ENCODE measurements around the gene EPS15.
"Not testable (repeated sequence)": the region's sequence is repeated elsewhere in the genome, so short reads cannot be mapped to it uniquely, and the experiment has no call there.

EPS15 gene

GRCh38 chr1:51472359-51472758 lies 46.7 kb downstream of the EPS15 start:
- DNase-seq (ENCODE audit: low read depth in 2 of 2) = no peak

GRCh38 chr1:51469518-51469917 lies 49.5 kb downstream of the EPS15 start:
- DNase-seq (ENCODE audit: low read depth in 2 of 2) = no peak

DNA sequence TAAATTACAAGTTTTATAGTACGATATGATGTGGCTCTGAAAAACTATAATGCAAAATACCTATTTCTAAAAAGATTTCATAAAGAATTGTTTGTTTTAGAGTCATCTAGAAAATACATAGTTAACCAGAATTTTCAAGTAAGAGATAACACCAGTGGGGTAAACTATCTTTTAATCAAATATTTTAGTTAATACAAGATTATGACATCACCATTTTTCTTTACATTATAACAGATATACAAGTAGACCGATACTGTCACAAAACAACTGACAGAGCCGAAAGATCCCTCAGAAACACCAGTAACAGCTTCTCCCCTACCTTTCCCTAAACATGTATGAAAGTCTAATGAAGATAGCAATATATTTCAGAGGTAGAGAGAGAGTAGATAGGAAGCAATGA lies 54.2 kb downstream of the EPS15 start:
- DNase-seq (ENCODE audit: low read depth in 2 of 2) = no peak

- DNase-seq (ENCODE audit: low read depth in 2 of 2) = no peak
Observed at GRCh38 chr1:51463561-51463960, 55.5 kb downstream of the EPS15 start.

- DNase-seq (ENCODE audit: low read depth in 2 of 2) = not testable (repeated sequence)
Observed at GRCh38 chr1:51462289-51462688, 56.8 kb downstream of the EPS15 start.

DNA sequence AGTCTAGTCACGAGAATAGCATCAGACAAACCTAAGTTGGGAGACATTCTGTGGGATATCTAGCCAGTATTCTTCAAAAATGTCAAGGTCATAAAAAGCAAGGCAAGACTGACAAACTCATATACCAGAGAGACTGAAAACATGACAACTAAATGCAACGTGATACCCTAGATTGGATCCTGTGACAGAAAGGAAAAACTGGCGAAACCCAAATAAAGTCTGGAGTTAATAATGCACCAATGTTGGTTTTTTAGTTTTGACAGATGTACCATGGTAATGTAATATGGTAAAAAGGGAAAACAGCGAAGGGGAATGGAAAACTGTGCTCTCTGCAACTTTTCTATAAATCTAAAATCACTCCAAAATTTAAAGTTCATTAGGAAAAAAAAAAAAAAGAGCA lies 64.5 kb downstream of the EPS15 start:
- no peak for DNase-seq (ENCODE audit: low read depth in 2 of 2)

DNA sequence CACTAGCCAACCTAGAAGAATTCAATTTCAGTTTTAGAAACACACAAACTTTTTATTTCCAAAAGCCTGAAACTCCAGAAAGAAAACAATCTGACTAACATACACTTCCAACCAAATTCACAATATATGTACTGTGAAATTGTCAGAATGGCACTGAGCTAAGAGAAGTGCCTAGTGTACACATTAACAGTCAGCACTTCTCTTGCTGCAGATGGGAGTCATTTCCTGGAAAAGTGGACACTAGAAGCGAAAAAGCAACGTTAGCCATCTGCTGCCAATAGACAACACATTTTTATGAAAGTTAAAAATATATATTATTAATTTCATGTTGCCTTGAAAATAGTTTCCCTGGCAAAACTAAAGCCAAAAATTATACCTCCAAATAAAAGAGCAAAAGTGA lies 66.1 kb downstream of the EPS15 start:
- no peak for DNase-seq (ENCODE audit: low read depth in 2 of 2)

- not testable (repeated sequence) for DNase-seq (ENCODE audit: low read depth in 2 of 2)
Observed at GRCh38 chr1:51448844-51449454, 70.1 kb downstream of the EPS15 start.

DNA sequence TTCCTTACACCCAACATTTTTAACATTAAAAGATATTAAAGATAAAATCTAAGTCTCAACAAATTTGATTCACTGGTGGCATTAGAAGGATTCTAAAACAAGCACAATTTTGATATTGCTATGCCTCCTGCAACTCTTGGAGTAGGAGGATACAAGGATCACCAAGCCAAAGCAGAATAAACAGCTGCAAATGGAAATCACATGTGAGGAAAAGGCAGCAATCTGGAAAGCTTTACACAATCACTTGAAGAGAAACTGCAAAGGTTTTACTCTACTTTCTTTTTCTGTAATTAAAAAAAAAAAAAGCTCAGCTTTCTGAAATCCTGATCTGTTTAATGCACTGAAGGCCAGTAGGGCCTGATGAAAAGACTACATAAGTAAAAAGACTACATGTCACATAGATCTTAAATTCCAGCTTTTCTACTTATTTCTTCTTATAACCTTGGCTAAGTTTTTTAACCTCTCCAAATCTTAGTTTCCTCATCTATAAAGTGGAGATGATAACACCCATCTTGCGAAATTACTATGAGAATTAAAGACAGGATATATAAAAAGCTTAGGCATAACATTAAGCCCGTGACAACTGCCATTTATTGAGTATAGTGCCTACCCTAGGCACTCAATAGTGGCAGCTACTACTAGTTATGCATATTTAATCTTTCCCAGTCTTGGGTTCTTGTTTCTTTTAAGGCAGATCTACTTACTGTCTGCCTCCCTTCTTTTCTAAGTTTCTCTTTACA lies 73.5 kb downstream of the EPS15 start:
- DNase-seq (ENCODE audit: low read depth in 2 of 2) = no peak

DNA sequence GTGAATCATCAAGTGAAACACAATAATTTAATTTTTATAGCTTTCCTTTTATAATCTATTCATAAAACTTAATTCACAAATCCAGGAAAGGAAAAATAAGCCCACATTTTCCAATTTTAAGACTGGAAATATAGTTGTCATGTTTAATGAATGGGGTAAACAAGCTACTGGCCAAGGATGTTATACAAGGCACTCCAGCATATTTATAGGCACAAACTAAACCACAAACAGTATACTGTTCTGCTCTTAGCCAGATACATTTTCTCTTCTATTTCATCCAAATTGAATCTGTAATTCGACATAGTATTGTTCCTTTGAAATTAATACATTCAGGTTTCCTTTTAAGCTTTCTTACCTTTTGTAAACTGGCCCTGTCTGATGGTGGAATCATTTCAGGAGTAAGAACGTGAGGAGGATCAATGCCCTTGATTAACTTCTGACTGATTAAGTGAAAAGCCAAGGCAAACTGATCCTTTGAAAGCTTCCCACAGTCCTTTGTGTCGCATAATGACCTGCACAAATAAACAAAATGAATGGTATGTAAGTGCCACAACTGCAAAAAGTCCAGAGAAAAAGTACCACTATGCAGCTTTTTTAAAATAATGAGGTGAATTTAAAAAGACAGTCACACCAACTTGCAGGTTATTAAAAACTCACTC lies 74.4 kb downstream of the EPS15 start:
- DNase-seq (ENCODE audit: low read depth in 2 of 2) = no peak

DNA sequence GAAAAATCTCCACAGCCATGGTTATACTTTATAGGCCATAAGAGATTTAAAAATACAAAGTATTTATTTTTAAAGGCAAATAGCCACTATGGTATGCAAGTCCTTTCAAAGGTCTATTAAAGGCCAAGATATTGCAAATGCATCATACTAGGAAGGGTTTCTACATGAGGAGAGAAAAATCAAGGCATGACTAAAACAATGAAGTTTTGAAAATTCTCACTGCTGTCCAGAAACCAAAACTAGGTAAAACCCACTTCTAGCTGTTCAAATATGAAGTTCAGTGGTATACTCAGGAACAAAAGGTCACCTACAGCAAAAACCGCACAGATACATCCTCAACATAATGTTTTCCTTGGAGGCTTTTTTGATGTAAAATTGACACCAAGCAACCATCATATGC lies 75.0 kb downstream of the EPS15 start:
- no peak for DNase-seq (ENCODE audit: low read depth in 2 of 2)

DNA sequence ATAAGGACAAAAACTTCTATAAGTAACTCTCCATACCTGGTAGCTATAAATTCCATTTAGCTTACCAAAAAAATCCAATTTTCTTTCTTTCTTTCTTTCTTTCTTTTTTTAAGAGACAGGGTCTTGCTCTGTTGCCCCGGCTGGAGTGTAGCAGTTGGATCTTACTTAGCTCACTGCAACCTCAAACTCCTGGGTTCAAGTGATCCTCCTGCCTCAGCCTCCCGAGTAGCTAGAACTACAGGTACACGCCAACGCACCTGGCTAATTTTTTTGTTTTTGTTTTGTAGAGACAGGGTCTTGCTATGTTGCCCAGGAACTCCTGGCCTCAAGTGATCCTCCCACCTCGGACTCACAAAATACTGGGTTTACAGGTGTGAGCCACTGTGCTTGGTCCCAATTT lies 75.5 kb downstream of the EPS15 start:
- DNase-seq (ENCODE audit: low read depth in 2 of 2) = no peak

DNA sequence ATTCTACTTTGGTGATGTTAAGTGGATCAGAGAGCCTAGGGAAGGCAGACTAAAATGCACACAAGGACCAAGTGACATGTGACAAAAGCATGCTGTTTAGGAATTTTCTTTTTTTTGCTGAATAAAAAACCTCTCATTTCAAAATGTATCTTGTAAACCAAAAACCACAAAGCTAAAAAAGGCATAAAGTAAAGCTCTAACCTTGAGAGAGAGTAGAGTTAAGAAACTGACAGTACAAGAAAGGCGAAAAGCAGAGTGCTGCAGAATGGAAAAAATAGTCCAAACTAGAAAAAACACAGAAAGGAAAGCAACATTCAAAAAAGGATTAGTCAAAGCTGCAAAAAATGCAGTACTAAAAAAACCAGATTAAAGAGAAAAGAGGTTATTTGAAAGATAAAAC lies 76.5 kb downstream of the EPS15 start:
- no peak for DNase-seq (ENCODE audit: low read depth in 2 of 2)

GRCh38 chr1:51442198-51442597 lies 76.9 kb downstream of the EPS15 start:
- DNase-seq (ENCODE audit: low read depth in 2 of 2) = no peak

DNA sequence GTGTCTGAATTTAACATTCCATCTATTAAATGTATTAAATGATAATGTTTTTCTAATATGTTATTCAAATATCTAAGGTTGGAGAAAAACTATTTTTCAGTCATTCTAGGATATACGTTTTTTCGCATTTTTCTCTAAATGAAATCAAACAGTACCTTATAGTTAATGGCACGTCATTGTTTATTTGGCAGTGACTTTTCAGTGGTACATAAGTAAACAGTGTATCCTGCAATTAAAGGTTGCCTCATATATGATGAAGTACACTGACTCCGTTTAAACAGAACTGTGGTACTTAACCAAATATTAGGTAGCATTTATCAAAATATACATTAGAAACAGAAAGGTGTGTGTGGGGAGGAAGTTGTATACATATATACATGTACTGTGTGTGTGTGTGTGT lies 79.2 kb downstream of the EPS15 start:
- no peak for DNase-seq (ENCODE audit: low read depth in 2 of 2)

- DNase-seq (ENCODE audit: low read depth in 2 of 2) = no peak
Observed at GRCh38 chr1:51439053-51439452, 80.0 kb downstream of the EPS15 start.

DNA sequence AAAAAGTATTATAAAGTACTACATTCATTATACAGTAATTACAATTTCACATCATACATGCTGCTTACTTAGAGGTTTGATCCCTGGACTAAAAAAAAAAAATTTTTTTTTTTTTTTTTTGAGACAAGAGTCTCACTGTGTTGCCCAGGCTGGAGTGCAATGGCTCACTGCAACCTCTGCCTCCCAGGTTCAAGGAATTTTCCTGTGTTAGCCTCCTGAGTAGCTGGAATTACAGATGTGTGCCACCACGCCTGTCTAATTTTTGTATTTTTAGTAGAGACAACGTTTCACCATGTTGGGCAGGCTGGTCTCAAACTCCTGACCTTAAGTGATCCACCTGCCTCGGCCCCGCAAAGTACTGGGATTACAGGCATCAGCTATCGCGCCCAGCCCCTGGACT lies 81.7 kb downstream of the EPS15 start:
- DNase-seq (ENCODE audit: low read depth in 2 of 2) = not testable (repeated sequence)

DNA sequence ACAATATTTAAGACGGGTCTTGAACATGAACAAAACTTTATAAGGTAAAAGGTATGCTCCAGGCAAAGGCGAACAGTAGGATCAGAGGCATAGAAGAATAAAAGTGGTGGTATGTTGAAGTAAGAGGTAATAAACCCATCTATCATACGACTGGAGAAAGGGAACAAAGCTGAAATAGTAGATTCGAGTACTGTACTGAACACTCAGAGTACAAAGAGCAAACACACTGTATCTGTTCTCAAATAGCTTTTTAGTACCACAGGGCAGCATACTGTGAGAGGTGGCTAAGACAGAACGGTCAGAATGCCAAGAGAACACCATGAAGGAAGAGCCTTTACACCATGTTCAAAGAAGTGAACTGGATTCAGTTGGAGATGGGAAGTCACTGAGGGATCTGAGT lies 83.2 kb downstream of the EPS15 start:
- no peak for DNase-seq (ENCODE audit: low read depth in 2 of 2)

DNA sequence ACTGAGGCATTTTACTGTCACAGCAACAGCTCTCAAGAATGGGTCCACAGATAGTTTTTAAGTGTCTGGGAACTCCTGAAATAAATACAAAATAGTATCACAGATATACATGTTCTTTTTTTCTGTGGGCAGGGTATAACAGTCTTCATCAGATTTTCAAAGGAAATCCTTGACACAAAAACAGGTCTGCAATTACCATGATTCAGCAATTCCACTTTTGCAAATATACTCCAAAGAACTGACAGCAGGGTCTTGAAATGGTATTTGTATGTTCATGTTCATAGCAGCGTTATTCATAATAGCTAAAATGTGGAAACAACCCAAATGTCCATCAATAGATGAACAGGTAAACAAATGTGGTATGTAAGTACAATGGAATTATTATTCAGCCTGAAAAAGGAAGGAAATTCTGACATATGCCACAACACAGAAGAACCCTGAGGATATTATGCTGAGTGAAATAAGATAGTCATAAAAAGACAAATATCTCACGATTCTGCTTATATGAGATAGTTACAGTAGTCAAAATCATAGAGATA lies 85.0 kb downstream of the EPS15 start:
- no peak for DNase-seq (ENCODE audit: low read depth in 2 of 2)

GRCh38 chr1:51433269-51433971 lies 85.6 kb downstream of the EPS15 start:
- no peak for DNase-seq (ENCODE audit: low read depth in 2 of 2)

DNA sequence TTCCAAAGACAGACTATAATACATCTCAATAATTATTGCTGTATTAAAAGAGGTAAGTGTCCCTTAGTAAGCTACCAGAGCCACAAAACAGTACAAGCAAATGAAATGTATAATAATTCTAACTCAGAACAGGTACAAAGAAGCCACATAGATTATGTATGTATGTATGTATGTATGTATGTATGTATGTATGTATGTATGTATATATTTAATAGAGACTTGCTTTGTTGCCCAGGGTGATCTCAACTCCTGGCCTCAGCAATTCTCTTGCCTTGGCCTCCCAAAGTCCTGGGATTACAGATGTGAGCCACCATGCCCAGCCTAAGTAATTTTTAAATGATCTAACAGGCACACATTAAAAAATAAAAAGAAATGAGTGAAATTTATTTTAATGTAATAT lies 86.9 kb downstream of the EPS15 start:
- DNase-seq (ENCODE audit: low read depth in 2 of 2) = no peak

GRCh38 chr1:51427438-51427837 lies 91.6 kb downstream of the EPS15 start:
- DNase-seq (ENCODE audit: low read depth in 2 of 2) = no peak

Measured in stimulated activated CD8-positive, alpha-beta memory T cell treated with anti-CD3 and anti-CD28 coated beads, Interleukin-15, amount 100 ng/mL, for 4 hours (primary cell).